ENCODE data around the gene GRB10.

Gene GRB10

GRCh38 chr7:50651271-50651989 lies 131.3 kb downstream of the GRB10 start:
- DNase-seq: no peak

DNA sequence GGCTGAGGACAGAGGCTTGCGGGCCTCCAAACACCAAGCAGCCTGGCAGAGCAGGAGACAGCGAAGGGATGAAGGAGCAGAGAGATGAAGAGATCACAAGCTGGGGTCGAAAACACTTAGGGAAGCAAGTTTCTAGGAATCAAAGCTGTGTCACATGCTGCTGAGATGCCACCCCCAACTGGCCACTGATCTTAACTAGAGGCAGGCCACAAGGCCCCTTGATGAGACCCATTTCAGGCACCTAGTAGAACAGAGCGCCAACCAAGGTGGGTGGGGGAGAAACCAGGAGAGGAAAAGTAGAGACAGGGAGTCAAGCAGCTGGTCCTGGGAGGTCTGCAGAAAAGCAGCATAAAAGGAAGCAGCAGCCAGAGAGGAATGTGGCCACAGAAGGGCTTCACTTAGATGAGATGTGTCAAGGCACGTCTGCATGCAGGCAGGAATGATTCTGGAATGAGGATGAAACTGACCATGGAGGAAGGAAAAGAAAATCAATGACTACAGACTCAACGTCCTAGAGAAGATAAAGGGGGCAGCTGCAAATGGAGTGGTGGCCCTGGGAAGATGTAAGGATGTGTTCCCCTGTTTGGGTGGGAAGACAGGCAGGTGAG lies 132.5 kb downstream of the GRB10 start:
- DNase-seq: no peak

- no peak for DNase-seq
Measured at GRCh38 chr7:50649259-50649885, 133.3 kb downstream of the GRB10 start.

GRCh38 chr7:50648570-50649169 lies 134.0 kb downstream of the GRB10 start:
- no peak for DNase-seq

DNA sequence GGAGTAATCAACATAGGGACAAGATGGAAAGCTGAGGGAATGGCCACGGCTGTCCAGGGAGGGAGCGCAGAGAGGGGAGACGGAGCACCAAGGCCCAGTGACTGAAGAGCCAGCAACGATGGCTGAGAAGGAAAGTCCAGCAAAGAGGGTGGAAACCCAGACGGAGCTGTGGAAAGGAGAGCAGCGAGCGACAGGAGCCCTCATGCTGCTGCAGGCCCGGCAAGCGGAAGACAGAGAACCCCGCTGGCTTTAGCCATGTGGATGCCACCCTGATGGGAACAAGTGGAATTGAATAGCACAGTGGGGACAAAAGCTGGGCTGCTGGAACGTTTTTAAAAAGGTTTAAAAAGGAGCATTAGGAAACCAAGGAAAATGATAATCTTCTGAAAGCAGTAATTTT lies 134.6 kb downstream of the GRB10 start:
- no peak for DNase-seq

DNA sequence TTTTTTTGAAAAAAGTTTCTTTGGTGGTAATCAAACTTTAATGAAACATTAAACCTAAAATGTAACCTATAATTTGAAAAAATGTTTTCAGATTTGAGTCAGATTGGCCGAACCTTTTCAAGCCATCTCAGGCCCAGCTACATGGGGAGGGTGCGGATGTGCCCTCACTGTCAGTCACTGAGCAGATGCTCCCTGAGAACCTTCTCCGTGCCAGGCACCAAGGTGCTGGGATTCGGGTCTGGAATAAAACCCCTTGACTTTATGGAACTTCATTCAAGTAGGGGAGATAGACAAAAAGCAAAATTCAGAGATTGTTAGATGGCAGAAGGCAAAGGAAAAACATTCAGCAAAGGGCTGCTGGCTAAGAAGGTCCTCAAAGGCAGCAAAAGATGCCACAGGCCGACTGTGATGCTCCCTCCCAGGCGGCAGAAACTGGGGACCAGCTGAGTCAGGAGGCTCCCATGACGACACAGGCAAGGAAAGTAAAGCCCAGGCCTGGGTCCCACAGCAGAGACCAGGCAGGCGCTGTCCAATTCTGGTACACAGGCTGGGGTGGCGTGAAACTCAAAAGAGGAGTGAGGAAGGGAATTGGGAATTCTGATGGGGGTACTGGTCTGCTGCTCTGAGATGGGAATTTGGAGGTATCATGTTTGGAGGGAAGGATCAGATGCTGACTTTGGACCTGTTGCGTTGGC lies 135.3 kb downstream of the GRB10 start:
- DNase-seq: no peak

DNA sequence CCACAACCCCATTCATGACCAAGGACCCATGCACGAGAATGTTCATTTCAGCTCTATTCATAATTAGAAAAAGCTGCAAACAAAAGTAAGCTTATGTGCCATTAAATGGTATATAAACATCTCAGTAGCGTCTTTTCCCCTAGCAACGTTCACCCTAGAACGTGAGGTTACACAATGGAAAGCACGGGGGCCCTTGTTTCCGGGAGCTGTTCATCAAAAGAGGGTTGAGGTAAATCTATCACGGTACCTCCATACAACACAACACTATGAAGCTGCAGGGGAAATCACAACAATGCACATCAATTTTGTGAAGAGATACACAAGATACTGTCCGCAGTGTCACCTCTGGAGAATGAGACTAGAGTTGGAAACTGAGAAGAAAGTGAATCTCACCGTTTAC lies 136.6 kb downstream of the GRB10 start:
- DNase-seq: no peak

- no peak for DNase-seq
Measured at GRCh38 chr7:50645186-50645585, 137.5 kb downstream of the GRB10 start.

GRCh38 chr7:50644586-50644985 lies 138.1 kb downstream of the GRB10 start:
- DNase-seq: no peak

DNA sequence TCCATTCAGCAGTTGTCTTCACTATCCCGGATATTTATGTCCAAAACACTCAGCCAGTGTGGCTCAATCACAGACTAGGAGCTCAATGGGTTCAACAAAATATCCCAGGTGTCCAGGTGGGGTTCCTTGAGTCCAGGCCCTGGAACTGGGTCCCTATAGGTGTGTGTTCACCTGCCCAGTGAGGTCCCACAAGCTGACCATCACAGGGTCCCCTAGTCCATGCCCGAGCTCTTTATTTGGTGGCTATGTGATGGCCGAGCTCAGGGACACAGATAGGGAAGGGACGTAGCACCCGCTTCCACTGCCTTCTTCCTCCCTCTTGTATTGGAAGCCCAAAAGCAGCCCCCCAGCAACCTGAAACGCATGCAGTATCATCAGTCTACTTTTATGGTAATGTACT lies 138.6 kb downstream of the GRB10 start:
- no peak for DNase-seq

DNA sequence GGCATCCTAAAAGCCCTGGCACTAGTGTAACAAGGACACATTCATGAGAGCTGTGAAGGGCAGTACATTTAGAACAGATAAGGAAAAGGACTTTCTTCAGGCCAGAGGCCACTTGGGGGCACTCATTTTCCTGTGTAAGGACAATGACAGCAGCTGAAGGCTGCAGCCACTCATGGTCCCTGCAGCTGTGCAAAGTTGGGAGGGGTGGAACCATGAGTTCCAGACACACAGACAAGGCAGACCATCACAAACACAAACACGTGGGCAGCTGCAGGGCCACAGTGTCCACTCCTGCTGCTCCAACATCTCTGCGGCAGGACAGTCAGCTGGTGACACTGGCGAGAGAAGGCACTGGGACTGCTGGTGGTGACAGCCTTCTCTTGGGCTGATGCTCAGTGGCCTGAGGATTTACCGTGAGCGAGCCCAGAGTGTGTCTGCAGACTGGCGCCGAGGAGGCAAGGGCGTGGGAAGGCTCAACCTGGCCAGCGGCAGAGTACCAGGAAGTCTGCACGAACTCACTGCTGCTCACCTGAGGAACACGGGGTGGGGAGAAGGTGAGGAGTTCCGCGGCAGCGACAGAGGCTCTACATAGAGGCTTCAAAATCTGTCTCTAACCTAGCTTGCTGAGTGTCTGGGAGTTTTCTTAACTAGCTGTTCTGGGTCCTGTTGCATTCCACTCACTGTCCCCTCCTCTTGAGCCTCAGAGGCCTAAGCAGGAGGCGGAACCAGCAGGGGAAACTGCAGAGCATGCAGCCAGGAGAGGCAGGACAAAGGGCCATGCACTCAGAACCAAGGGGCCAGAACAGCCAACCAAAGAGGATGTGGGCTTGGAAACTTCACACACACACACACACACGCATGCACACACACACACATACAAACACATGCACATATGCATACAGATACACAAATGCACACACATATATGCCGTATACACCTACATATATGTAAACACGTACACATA lies 141.0 kb downstream of the GRB10 start:
- no peak for DNase-seq

DNA sequence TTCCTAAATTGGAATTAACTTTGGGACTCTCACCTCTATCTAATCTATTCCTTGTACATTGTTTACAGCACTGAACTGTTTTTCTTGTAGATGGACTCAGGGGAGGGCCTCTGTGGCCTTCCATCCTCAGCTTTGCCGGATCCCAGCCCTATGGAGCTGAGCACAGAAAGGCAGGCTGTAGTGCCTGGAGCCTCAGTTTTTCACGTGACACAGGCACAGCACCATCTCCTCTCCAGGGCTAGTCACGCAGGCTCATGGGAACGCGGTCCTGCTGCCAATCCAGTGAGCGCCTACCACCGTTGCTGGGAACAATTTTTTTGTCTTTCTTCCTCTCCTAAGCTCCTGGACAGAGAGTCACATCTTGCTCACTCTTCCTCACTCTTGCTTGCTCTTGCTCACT lies 141.9 kb downstream of the GRB10 start:
- DNase-seq: no peak

GRCh38 chr7:50640256-50640655 lies 142.4 kb downstream of the GRB10 start:
- DNase-seq: no peak

DNA sequence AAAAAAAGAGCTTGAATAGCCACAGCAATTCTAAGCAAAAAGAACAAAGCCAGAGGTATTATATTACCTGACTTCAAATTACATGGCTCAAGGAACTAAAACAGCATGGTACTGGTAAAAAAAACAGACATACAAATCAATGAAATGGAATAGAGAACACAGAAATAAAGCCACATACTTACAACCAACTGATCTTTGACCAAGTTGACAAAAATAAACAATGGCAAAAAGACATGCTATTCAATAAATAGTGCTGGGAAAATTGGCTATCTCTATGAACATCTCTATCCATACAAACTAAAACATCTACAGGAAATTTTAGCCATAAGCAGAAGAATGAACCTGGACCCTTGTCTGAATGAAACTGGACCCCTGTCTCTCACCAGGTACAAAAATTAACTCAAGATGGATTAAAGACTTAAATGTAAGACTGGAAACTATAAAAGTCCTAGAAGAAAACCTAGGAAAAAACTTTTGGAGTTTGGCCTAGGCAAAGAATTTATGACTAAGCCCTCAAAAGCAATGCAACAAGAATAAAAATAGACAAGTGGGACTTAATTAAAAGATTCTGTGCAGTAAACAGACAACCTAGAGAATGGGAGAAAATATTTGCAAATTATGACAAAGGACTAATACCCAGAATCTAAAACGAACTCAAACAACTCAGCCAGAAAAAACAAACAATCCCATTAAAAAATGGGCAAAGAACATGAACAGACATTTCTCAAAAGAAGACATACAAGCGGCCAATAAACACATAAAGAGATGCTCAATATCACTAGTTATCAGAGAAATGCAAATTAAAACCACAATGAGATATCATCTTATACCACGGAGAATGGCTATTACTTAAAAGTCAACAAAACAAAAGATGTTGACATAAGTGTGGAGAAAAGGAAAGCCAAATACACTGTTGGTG lies 144.7 kb downstream of the GRB10 start:
- no peak for DNase-seq

DNA sequence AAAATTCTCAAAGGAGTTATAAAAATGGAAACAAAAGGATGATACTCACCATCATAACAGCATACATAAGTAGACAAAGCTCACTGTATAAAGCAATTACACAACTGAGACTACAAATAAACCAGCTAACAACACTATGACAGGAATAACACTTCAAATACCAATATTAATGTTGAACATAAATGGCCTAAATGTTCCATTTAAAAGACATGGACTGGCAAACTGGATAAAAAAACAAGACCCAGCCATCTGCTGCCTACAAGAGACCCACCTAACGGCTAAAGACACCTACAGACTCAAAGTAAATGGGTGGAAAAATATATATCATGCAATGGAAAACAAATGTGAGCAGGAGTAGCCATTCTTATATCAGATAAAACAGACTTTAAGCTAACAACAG lies 148.3 kb downstream of the GRB10 start:
- DNase-seq: no peak

GRCh38 chr7:50633414-50633710 lies 149.3 kb downstream of the GRB10 start:
- no peak for DNase-seq

GRCh38 chr7:50632561-50633413 lies 149.9 kb downstream of the GRB10 start:
- peak; percentile 11 for DNase-seq

DNA sequence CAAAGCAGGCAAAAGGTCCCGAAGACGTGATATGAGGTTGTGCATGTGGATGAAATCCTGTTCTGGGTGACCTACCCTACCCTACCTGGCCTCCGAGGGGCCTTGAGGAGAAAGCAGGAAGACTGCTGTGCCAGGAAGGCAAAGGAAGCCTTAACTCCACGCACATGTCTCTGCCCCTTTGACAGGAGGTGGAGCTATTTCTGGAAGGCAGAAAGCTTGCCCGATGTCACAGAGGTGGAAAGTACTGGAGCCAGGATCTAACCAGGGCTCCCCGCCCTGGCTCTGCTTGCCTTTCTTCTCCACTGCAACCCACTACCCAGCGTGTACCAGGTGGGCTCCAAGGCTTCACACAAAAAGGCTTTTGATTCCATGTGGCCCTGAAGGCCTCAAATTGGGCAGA lies 151.1 kb downstream of the GRB10 start:
- DNase-seq: no peak

GRCh38 chr7:50631100-50631499 lies 151.6 kb downstream of the GRB10 start:
- no peak for DNase-seq

- DNase-seq: no peak
Measured at GRCh38 chr7:50629238-50629901, 153.3 kb downstream of the GRB10 start.
